Sigmoid colon (tissue), 7 donors: ENCODE data around the gene SLC16A13. TPM values are rescaled to one million over a fixed set of nuclear protein-coding genes. Genes with fewer than 3 reads are reported as not detected.
"Not testable (repeated sequence)": the region's sequence is repeated elsewhere in the genome, so short reads cannot be mapped to it uniquely, and the experiment has no call there.

Experiments used
- DNase-seq: peaks from one replicate; pipeline ENCODE4 v3.0.0-alpha.2; 2019
- H3K27ac ChIP-seq, 4 donors: fragments of 200-600 bp; sonication (generic); one replicate each; pipeline ENCODE4 v1.5.1; 2016 to 2019; ENCODE audit warnings: mild to moderate bottlenecking in 1 of 4
- H3K27me3 ChIP-seq, 3 donors: fragments of 200-600 bp; sonication (generic); one replicate each; pipeline ENCODE4 v1.5.1; 2019; ENCODE audit warnings: mild to moderate bottlenecking in 1 of 3
- H3K36me3 ChIP-seq, 4 donors: fragments of 200-600 bp; sonication (generic); one replicate each; pipeline ENCODE4 v1.5.1; 2016 to 2019
- H3K4me1 ChIP-seq, 4 donors: fragments of 200-600 bp; sonication (generic); one replicate each; pipeline ENCODE4 v1.5.1; 2017 to 2019
- H3K4me3 ChIP-seq, 4 donors: fragments of 200-600 bp; sonication (generic); one replicate each; pipeline ENCODE4 v1.5.1; 2017 to 2019; ENCODE audit warnings: mild to moderate bottlenecking in 2 of 4, moderate library complexity in 1 of 4
- H3K9me3 ChIP-seq, 4 donors: fragments of 200-600 bp in 3 of 4; sonication (generic) in 3 of 4; one replicate each; pipeline versions ENCODE4 v1.5.1 to v1.6.1; 2013 to 2019
- EP300 ChIP-seq, 4 donors: sonication (generic); formaldehyde crosslinking; IDR thresholded peaks; one replicate each; pipeline ENCODE4 v1.6.1; 2017; ENCODE audit warnings: antibody characterized with exemption in 4 of 4
- POLR2A ChIP-seq, 2 donors: fragments of 450-650 bp; IDR thresholded peaks; one replicate each; pipeline ENCODE4 v1.6.1; 2016; ENCODE audit warnings: antibody characterized with exemption in 2 of 2, mild to moderate bottlenecking in 2 of 2, moderate library complexity in 2 of 2
- POLR2AphosphoS5 ChIP-seq, 4 donors: sonication (generic); formaldehyde crosslinking; IDR thresholded peaks; one replicate each; pipeline ENCODE4 v1.6.1; 2017; ENCODE audit warnings: antibody characterized with exemption in 4 of 4
- WGBS, 2 donors: extraction: QIAGEN DNeasy Blood & Tissue Kit; methylation state at CpG; one replicate each; pipeline ENCODE4 v1.1.7; 2013; 5-methylcytosine and 5-hydroxymethylcytosine counted together
- intact Hi-C: fragments of 100-400 bp; cut with DNase I; formaldehyde crosslinking; loops from one replicate; pipeline ENCODE4 v1.15.1; 2023
- polyA plus RNA-seq, 3 donors: library from polyadenylated mRNA; stranded (reverse); fragments of 200-250 nt; gene quantifications; one replicate each; pipeline ENCODE4 v1.2.3, GENCODE V29; 2013
- small RNA-seq, 3 donors: library from RNA; depleted of rRNA; stranded (forward); fragments of <200 nt; gene quantifications; one replicate each; pipeline ENCODE3, GENCODE V24; 2016
- total RNA-seq, 4 donors: library from RNA; depleted of rRNA; stranded (reverse); fragments of >200 nt; gene quantifications; one replicate each; pipeline ENCODE4 v1.1.0, GENCODE V29; 2016
- TF ChIP-seq, protein P1 (sequence below), 4 experiments: fragments of 450-650 bp in 3 of 4; fragments of 200-600 bp in 1 of 4; IDR thresholded peaks; one replicate each; pipeline ENCODE4 v1.5.1; 2016 to 2019; ENCODE audit warnings: antibody characterized with exemption in 4 of 4, mild to moderate bottlenecking in 3 of 4, moderate library complexity in 2 of 4
- donor health status: healthy with polysubstance abuse.
- donor health status: Bipolar disorder and iron deficiency.
- donor health status: healthy.

SLC16A13 gene
- total and polyA plus RNA-seq, 7 donors = 0.36 to 7.3 (median 0.66) TPM

DNA sequence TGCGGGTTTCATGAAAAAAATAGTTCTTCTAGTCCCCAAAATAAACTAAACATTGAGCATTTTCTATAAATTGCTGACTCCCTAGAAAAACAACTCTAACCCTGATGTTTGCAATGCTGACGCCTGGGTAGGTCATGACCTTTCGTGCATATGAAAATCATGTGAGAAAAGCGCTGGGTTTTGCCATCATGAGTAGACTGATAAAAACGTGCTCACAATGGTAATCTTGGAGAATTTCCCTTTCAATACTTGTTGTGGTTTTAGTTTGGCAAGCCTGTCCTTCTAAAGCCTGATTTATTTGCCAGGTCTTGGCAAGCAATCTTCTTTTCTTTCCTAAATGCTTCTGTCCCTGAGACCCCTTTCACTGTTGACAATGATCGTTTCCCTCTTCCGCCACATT is 48.3 kb downstream of the SLC16A13 start:
- Histone ChIP-seq H3K27me3 (peaks cover 0 to 4% (median 0%) of the 10 kb centered on the region in 3 donors), H3K9me3 (no peaks in the 10 kb centered on the region), H3K4me3 (no peak overlapping the region), H3K4me1 (no peaks in the 10 kb centered on the region), H3K27ac (no peak overlapping the region), H3K36me3 (no peaks in the 10 kb centered on the region)
- TF ChIP-seq, protein P1, sequence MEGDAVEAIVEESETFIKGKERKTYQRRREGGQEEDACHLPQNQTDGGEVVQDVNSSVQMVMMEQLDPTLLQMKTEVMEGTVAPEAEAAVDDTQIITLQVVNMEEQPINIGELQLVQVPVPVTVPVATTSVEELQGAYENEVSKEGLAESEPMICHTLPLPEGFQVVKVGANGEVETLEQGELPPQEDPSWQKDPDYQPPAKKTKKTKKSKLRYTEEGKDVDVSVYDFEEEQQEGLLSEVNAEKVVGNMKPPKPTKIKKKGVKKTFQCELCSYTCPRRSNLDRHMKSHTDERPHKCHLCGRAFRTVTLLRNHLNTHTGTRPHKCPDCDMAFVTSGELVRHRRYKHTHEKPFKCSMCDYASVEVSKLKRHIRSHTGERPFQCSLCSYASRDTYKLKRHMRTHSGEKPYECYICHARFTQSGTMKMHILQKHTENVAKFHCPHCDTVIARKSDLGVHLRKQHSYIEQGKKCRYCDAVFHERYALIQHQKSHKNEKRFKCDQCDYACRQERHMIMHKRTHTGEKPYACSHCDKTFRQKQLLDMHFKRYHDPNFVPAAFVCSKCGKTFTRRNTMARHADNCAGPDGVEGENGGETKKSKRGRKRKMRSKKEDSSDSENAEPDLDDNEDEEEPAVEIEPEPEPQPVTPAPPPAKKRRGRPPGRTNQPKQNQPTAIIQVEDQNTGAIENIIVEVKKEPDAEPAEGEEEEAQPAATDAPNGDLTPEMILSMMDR (IDR thresholded peaks at IDR 0.05) = no peak
- no peak for TF ChIP-seq POLR2AphosphoS5 (IDR thresholded peaks at IDR 0.05)
- no peak for TF ChIP-seq POLR2A (IDR thresholded peaks at IDR 0.05)
- no peak for TF ChIP-seq EP300 (IDR thresholded peaks at IDR 0.05)
- 43 to 53% methylated on average over 7 of the region's 7 CpGs for WGBS, 2 donors
- intact Hi-C loops = no loop called here
- DNase-seq = no peak

DNA sequence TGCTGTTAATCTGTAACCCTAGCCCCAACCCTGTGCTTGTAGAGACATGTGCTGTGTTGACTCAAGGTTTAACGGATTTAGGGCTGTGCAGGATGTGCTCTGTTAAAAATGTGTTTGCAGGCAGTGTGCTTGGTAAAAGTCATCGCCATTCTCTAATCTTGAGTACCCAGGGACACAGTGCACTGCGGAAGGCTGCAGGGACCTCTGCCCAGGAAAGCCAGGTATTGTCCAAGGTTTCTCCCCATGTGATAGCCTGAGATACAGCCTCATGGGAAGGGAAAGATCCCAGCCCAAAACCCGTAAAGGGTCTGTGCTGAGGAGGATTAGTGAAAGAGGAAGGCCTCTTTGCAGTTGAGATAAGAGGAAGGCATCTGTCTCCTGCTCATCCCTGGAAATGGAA is 52.6 kb downstream of the SLC16A13 start:
- H3K4me3 ChIP-seq, H3K9me3 ChIP-seq, DNase-seq, H3K36me3 ChIP-seq, H3K27ac ChIP-seq, H3K4me1 ChIP-seq, intact Hi-C loops: not testable (repeated sequence)
- WGBS, 2 donors = 39 to 64% methylated on average over 4 of the region's 4 CpGs
- H3K27me3 ChIP-seq = peaks cover 0 to 14% (median 0%) of the 10 kb centered on the region in 3 donors

DNA sequence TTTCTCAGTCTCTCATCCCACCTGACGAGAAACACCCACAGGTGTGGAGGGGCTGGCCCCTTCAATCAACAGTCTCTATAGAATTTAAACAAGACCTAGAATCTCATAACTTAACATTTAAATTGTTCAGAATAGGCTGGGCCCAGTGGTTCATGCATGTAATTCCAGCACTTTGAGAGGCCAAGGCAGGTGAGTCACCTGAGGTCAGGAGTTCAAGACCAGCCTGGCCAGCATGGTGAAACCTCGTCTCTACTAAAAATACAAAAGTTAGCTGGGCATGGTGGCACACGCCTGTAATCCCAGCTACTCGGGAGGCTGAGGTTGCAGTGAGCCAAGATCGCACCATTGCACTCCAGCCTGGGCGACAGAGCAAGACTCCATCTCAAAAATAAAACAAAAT is 53.8 kb downstream of the SLC16A13 start:
- peaks cover 0 to 14% (median 0%) of the 10 kb centered on the region in 3 donors for H3K27me3 ChIP-seq
- H3K36me3 ChIP-seq, H3K4me3 ChIP-seq, H3K27ac ChIP-seq, DNase-seq, intact Hi-C loops, H3K9me3 ChIP-seq, H3K4me1 ChIP-seq: not testable (repeated sequence)
- WGBS, 2 donors = 89 to 96% methylated on average over 6 of the region's 6 CpGs

Small RNAs within 50 kb of the gene (small RNA-seq; reads per million reads assigned to genes)
- 0 reads per million in 3 donors for gene AC120057.1

Other genes starting within 250 kb of the SLC16A13 start
- gene TEKT1, start 204.3 kb upstream of the SLC16A13 start, total RNA-seq = not detected
- not detected for gene TEKT1, start 204.3 kb upstream of the SLC16A13 start, polyA plus RNA-seq
- not detected for gene ALOX12, start 40.0 kb upstream of the SLC16A13 start, total RNA-seq
- not detected for gene ALOX12, start 40.0 kb upstream of the SLC16A13 start, polyA plus RNA-seq
- 100 to 1,000 TPM in 2 of 4 donors, 10 to 100 TPM in 2; 78.8 to 196 (median 109) TPM for gene RNASEK, start 23.4 kb upstream of the SLC16A13 start, total RNA-seq
- 100 to 1,000 TPM; 261 to 363 (median 302) TPM for gene RNASEK, start 23.4 kb upstream of the SLC16A13 start, polyA plus RNA-seq
- 1 to 10 TPM in 2 of 4 donors, under 1 TPM in 2; 0.71 to 2.8 (median 1.8) TPM for gene BCL6B, start 13.0 kb upstream of the SLC16A13 start, total RNA-seq
- gene BCL6B, start 13.0 kb upstream of the SLC16A13 start, polyA plus RNA-seq = 1 to 10 TPM in 2 of 3 donors, under 1 TPM in 1; 0.46 to 3.6 (median 3.3) TPM
- under 1 TPM in 3 of 4 donors, not detected in 1; 0.33 to 0.54 (median 0.36) TPM for gene SLC16A11, start 8.1 kb downstream of the SLC16A13 start, total RNA-seq
- gene SLC16A11, start 8.1 kb downstream of the SLC16A13 start, polyA plus RNA-seq = 1 to 10 TPM in 1 of 3 donors, not detected in 2; 2.4 TPM
- gene CLEC10A, start 44.2 kb downstream of the SLC16A13 start, total RNA-seq = 10 to 100 TPM in 3 of 4 donors, 1 to 10 TPM in 1; 9.1 to 16.9 (median 14.1) TPM
- gene CLEC10A, start 44.2 kb downstream of the SLC16A13 start, polyA plus RNA-seq = 10 to 100 TPM in 2 of 3 donors, 1 to 10 TPM in 1; 9.6 to 17.6 (median 15.3) TPM
- 1 to 10 TPM in 1 of 4 donors, not detected in 3; 2.4 TPM for gene ASGR2, start 78.8 kb downstream of the SLC16A13 start, total RNA-seq
- gene ASGR2, start 78.8 kb downstream of the SLC16A13 start, polyA plus RNA-seq = 1 to 10 TPM in 2 of 3 donors, not detected in 1; 1.0 to 1.6 TPM
- under 1 TPM in 2 of 4 donors, not detected in 2; 0.36 to 0.55 TPM for gene ASGR1, start 143.4 kb downstream of the SLC16A13 start, total RNA-seq
- 1 to 10 TPM; 1.7 to 2.4 (median 2.3) TPM for gene ASGR1, start 143.4 kb downstream of the SLC16A13 start, polyA plus RNA-seq
- 10 to 100 TPM; 14.6 to 27.4 (median 16.7) TPM for gene DLG4, start 183.8 kb downstream of the SLC16A13 start, total RNA-seq
- gene DLG4, start 183.8 kb downstream of the SLC16A13 start, polyA plus RNA-seq = 1 to 10 TPM; 1.6 to 8.3 (median 5.4) TPM
- gene ACADVL, start 183.9 kb downstream of the SLC16A13 start, total RNA-seq = 100 to 1,000 TPM; 311 to 569 (median 338) TPM
- gene ACADVL, start 183.9 kb downstream of the SLC16A13 start, polyA plus RNA-seq = 100 to 1,000 TPM; 211 to 587 (median 491) TPM
- 10 to 100 TPM; 36.4 to 56.2 (median 41.8) TPM for gene DVL2, start 198.5 kb downstream of the SLC16A13 start, total RNA-seq
- 10 to 100 TPM; 12.0 to 30.7 (median 13.2) TPM for gene DVL2, start 198.5 kb downstream of the SLC16A13 start, polyA plus RNA-seq
- gene PHF23, start 203.4 kb downstream of the SLC16A13 start, total RNA-seq = 10 to 100 TPM; 23.1 to 45.4 (median 35.4) TPM
- gene PHF23, start 203.4 kb downstream of the SLC16A13 start, polyA plus RNA-seq = 10 to 100 TPM; 40.7 to 45.6 (median 45.1) TPM
- 100 to 1,000 TPM; 147 to 645 (median 552) TPM for gene GABARAP, start 206.4 kb downstream of the SLC16A13 start, total RNA-seq
- 1,000 to 10,000 TPM in 2 of 3 donors, 100 to 1,000 TPM in 1; 572 to 1,215 (median 1,036) TPM for gene GABARAP, start 206.4 kb downstream of the SLC16A13 start, polyA plus RNA-seq
- gene CTDNEP1, start 215.7 kb downstream of the SLC16A13 start, total RNA-seq = 10 to 100 TPM; 43.9 to 76.4 (median 53.0) TPM
- gene CTDNEP1, start 215.7 kb downstream of the SLC16A13 start, polyA plus RNA-seq = 100 to 1,000 TPM in 1 of 3 donors, 10 to 100 TPM in 2; 80.2 to 110 (median 82.9) TPM
- 10 to 100 TPM; 28.4 to 40.0 (median 34.2) TPM for gene ELP5, start 216.2 kb downstream of the SLC16A13 start, total RNA-seq
- 10 to 100 TPM; 32.4 to 70.9 (median 42.9) TPM for gene ELP5, start 216.2 kb downstream of the SLC16A13 start, polyA plus RNA-seq
- 1 to 10 TPM in 3 of 4 donors, not detected in 1; 1.1 to 2.6 (median 1.9) TPM for gene CLDN7, start 226.5 kb downstream of the SLC16A13 start, total RNA-seq
- gene CLDN7, start 226.5 kb downstream of the SLC16A13 start, polyA plus RNA-seq = 100 to 1,000 TPM; 181 to 963 (median 332) TPM
- 100 to 1,000 TPM in 2 of 4 donors, 10 to 100 TPM in 2; 72.9 to 127 (median 94.7) TPM for gene SLC2A4, start 245.7 kb downstream of the SLC16A13 start, total RNA-seq
- gene SLC2A4, start 245.7 kb downstream of the SLC16A13 start, polyA plus RNA-seq = 1 to 10 TPM in 2 of 3 donors, under 1 TPM in 1; 0.60 to 7.9 (median 2.8) TPM